Measurements from ENCODE around the gene ZC3H6. TPM values are rescaled to one million over a fixed set of nuclear protein-coding genes. Genes with fewer than 3 reads are reported as not detected.
"Not testable (repeated sequence)": the region's sequence is repeated elsewhere in the genome, so short reads cannot be mapped to it uniquely, and the experiment has no call there.

The ZC3H6 gene
- total RNA-seq, 1 donor from 2014 or later: 23.5 TPM

DNA sequence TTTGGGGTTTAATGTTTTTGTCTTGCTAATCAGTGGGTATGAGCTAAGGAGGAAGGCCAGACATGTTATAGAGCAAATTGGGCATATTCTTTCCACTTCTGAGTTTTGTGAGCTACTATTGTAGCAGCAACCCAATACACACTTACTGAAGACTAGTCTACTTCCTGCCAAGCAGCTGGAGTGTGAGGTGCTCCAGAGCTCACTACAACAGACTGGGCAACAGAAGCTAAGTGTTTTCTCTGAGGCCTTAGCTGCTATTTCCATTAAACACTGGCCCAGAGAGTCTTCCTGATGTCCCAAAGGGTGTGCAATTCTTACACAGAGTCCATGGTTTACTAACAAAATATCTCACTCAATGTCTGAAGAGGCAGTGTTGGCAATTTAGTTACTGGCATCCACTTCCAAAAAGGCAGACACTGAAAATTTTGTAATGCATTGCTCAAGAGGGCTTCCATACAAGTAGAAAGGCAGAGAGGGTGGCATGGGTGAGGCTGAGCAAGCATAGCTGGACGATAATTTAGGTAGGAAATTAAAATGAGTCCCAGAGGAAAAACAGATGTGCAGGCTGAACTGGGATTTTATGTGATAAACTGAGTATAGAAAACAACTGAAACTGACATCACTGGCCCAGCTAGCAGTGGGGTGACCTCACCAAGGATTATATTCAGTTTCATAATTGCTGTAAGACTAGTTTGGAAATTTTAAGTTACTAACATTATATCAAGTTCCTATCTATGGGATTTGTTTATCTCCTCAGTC is 68.6 kb downstream of the ZC3H6 start:
- Histone ChIP-seq H3K4me1 (no peaks in the 10 kb centered on the region), H3K9me3 (replicated peaks) (no peaks in the 10 kb centered on the region), H3K27ac (replicated peaks) (no peak overlapping the region), H3K36me3 (no peaks in the 10 kb centered on the region), H3K4me3 (no peak overlapping the region), H3K27me3 (ENCODE audit: low read depth) (no peaks in the 10 kb centered on the region)
- intact Hi-C loops (cut with micrococcal nuclease): no loop called here
- DNase-seq: no peak
- TF ChIP-seq, protein P1, sequence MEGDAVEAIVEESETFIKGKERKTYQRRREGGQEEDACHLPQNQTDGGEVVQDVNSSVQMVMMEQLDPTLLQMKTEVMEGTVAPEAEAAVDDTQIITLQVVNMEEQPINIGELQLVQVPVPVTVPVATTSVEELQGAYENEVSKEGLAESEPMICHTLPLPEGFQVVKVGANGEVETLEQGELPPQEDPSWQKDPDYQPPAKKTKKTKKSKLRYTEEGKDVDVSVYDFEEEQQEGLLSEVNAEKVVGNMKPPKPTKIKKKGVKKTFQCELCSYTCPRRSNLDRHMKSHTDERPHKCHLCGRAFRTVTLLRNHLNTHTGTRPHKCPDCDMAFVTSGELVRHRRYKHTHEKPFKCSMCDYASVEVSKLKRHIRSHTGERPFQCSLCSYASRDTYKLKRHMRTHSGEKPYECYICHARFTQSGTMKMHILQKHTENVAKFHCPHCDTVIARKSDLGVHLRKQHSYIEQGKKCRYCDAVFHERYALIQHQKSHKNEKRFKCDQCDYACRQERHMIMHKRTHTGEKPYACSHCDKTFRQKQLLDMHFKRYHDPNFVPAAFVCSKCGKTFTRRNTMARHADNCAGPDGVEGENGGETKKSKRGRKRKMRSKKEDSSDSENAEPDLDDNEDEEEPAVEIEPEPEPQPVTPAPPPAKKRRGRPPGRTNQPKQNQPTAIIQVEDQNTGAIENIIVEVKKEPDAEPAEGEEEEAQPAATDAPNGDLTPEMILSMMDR (IDR thresholded peaks at IDR 0.05; ENCODE audit: borderline replicate concordance): no peak

DNA sequence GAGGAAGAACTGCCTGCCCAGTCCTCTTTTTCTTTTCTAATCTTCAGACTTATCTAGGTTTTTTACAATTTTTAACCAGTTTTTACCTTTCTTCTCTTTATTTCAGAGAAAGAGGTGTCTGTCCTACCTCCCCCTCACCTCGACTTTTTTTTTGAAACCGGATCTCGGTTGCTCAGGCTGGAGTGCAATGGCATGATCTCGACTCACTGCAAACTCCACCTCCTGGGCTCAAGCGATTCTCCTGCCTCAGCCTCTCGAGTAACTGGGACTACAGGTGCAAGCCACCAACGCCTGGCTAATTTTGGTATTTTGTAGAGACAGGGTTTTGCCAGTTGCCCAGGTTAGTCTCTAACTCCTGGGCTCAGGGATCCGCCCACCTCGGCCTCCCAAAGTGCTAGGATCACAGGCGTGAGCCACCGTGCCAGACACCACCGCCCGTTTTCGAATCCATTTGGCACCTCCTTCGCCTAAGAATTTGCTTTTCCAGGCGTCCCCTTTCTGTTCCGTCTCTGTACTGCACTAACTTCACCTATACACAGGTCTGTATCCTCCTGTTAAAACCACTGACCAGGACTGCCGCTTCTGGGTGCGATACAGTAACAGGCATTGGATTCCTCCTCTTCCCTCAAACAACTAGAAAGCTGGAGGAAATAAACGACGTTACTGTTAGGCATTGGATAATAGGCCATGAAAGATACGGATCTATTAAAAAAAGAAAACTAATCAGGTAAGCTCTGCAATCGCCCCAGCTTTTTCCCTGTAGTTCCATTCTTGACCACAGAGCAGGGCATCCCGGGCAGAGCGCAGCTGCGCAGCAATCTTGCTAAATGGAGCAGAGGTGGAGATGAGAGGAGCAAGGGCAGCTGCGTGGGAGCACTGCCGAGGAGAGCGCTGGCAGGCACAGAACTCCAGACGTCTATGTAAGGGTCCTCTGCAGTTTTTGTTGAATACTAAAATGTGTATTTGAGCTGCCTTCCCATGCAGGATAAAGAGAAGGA is 69.9 kb downstream of the ZC3H6 start:
- TF ChIP-seq, protein P1 (IDR thresholded peaks at IDR 0.05; ENCODE audit: borderline replicate concordance): no peak
- intact Hi-C loops (cut with micrococcal nuclease): no loop called here
- Histone ChIP-seq H3K4me1 (no peaks in the 10 kb centered on the region), H3K36me3 (no peaks in the 10 kb centered on the region), H3K27ac (replicated peaks) (no peak overlapping the region), H3K9me3 (replicated peaks) (no peaks in the 10 kb centered on the region), H3K4me3 (no peak overlapping the region), H3K27me3 (ENCODE audit: low read depth) (no peaks in the 10 kb centered on the region)
- no peak for DNase-seq

DNA sequence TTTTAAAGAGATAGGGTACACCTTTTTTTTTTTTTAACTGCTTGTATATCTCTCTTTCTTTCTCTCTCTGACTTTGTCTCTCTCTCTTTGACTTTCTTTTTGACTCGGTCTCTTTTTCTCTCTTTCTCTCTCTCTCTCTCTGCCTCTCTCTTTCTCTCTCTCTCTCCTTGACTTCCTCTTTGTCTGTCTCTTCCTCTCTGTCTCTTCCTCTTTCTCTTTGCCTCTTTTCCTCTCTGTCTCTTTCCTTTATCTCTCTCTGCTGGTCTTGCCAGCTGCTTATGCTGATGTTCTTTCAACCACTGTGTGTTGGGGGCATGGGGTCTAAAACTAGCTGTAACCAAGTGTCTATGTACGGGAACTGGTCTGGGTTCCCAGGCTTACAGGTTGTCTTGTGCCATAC is 76.9 kb downstream of the ZC3H6 start:
- DNase-seq; intact Hi-C loops (cut with micrococcal nuclease); H3K27me3 ChIP-seq (ENCODE audit: low read depth): not testable (repeated sequence)

DNA sequence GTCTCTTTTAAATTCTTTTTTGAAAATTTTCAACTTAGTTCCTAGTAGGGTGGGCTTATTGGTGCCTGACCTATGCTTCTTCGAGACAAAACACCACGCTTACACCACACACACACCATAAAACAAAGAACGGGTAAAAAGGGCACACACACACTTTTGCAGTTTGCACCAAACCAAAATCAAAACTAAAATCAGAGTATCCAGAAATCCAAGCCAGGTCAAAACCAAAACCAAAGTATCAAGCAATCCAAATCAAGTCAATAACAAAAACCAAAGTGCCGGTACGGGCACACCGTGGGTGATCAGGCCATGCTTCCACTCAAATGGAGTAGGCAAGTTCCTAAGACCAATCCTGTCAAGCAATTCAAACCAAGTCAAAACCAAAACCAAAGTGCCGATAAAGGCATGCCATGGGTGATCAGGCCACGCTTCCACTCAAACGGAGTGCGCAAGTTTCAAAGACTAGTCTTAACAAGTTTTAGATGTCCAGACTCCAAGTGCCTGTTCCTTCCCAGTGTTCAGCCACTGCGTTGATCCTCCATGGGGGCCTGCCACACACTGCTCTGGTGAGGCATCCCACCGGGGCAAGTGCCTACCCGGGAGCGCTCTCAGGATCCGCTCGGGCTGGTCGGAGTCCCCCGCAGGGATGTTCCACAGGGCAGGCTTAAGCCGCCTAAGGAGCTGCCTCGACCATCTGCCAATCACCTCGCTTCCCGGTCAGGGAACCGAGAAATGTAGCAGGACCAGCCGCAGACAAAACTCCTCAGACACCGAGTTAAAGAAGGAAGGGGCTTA is 77.6 kb downstream of the ZC3H6 start:
- DNase-seq; H3K4me3 ChIP-seq; H3K4me1 ChIP-seq; intact Hi-C loops (cut with micrococcal nuclease); H3K9me3 ChIP-seq (replicated peaks); H3K27ac ChIP-seq (replicated peaks); H3K27me3 ChIP-seq (ENCODE audit: low read depth); H3K36me3 ChIP-seq: not testable (repeated sequence)

More for the DNA sequence above, 76.9 kb downstream of the ZC3H6 start:
- not testable (repeated sequence) for H3K27ac ChIP-seq (replicated peaks); H3K4me1 ChIP-seq; H3K4me3 ChIP-seq; H3K36me3 ChIP-seq; H3K9me3 ChIP-seq (replicated peaks)

DNA sequence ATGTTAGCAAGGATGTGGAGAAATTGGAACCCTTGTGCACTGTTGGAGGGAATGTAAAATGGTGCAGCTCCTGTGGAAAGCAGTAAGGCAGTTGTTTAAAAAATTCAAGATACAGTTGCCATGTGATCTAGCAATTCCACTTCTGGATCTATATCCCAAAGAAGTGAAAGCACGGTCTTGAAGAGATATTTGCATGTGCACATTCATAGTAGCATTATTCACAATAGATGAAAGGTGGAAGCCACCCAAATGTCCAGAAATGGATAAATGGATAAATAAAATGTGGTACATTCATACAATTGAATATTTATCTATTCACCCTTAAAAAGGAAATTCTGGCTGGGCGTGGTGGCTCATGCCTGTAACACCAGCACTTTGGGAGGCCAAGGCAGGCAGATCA is 78.9 kb downstream of the ZC3H6 start:
- H3K36me3 ChIP-seq; H3K4me1 ChIP-seq; intact Hi-C loops (cut with micrococcal nuclease); H3K27me3 ChIP-seq (ENCODE audit: low read depth); H3K4me3 ChIP-seq; H3K27ac ChIP-seq (replicated peaks); DNase-seq: not testable (repeated sequence)
- peaks cover 19% of the 10 kb centered on the region for H3K9me3 ChIP-seq (replicated peaks)

DNA sequence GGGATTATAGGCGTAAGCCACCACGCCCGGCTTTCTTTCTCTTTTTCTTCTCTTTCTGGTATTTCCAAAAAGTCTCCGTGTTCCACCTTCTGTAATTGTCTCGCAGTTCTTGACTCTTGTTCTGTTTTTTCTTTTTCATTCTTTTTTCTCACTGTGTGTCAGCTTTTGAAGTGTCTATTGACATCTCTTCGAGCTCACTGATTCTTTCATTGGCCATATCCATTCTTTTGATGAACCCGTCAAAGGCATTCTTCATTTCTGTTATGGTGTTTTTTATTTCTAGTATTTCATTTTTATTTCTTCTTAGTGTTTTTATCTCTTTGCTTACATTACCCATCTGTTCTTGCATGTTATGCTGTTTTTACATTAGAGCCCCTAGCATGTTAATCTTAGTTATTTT is 84.7 kb downstream of the ZC3H6 start:
- DNase-seq; intact Hi-C loops (cut with micrococcal nuclease); H3K27ac ChIP-seq (replicated peaks); H3K4me1 ChIP-seq; H3K36me3 ChIP-seq; H3K4me3 ChIP-seq; H3K27me3 ChIP-seq (ENCODE audit: low read depth): not testable (repeated sequence)
- H3K9me3 ChIP-seq (replicated peaks): peaks cover 28% of the 10 kb centered on the region

Other genes starting within 250 kb of the ZC3H6 start
- 5.7 TPM for gene TMEM87B, start 220.3 kb upstream of the ZC3H6 start, total RNA-seq
- 0.60 TPM for gene FBLN7, start 137.2 kb upstream of the ZC3H6 start, total RNA-seq
- gene ZC3H8, start 20.6 kb upstream of the ZC3H6 start, total RNA-seq: 15.2 TPM
- gene RGPD8, start 158.0 kb downstream of the ZC3H6 start, total RNA-seq: 4.1 TPM
- gene TTL, start 206.6 kb downstream of the ZC3H6 start, total RNA-seq: 47.1 TPM